ENCODE measurements around the gene CD151.

The CD151 gene

DNA sequence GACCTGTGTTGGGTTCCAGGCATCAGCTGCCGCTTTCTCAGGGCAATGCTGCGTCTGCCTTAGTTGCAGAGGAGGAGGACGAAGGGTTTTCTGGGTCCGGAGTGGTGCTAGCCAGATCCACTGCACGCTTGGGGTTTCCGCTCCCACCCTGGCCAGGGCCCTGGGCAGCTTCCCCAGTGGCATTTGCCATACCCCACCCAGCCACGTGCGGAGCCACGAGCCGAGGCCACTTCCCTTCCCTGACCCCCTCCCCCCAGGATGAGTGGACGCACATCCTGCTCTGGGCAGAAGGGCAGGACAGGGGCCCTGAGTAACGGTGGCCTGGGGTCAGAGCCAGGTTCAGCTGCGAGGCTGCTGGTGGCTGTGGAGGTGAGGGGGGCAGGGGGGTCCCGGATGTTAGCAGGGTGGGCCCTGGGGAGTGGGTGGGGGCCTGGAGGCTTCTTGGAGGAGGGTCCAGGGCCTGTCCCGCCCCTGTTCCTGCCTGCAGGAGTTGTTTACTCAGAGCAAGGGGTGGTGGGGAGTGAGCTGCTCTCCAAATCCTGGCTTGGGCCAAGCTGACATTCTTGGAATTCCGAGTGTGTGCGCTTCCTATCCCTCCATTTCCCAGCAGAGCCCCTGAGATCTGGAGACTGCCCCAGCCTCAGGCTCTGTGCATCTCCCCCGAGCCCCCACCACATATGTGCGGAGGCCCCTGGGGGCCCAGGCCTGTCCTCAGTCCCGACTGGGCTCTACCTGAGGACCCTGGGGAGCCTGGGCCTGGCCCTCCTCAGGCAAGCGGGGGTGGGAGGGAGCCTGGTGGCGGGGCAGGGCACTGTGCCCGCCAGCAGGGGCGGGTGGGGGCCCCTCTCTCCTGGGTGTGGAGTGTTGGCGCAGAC lies 11.3 kb downstream of the CD151 start:
- DNase-seq, result no peak

DNA sequence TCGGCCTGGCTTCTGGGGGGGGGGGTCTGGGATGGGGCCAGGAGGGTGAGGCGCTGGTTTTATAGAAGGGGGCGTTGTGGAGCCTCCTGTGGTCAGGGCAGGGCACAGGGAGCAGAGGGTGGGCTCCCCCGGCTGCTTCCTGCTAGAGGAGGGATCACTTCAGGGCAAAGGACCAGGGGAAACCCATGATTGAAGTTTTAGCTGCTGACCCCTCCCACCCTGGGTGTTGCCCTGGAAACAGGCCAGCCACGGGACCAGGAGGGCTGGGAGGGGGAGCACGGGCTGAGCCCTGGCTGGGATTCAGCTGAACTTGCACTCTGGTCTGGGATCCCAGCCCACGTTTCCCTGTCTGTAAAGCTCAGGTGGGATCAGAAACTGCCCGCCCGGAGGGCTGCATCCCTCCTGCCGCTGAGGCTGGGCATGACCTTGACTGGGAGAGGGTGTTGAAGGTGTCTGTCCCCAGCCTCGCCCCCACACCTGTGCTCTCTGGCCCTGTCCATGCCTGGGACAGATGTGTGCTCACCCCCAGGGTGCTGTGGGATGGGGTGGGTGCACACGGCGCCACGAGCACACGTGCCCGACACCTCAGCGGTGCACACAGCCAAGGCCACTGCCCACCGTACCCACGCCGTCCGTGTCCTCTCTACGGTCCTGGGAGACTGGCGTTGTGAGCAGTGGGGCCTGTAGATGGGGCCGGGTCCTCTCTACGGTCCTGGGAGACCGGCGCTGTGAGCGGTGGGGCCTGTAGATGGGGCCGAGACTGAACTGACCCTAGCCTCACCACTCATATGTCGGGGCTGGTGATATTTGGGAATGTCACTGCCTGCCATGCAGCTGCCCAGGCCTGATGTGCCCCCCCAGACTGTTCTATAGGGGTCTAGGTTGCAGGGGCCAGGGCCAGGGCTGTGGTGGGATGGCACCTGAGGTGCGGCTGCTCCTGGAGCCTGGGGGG lies 12.2 kb downstream of the CD151 start:
- DNase-seq, result no peak

DNA sequence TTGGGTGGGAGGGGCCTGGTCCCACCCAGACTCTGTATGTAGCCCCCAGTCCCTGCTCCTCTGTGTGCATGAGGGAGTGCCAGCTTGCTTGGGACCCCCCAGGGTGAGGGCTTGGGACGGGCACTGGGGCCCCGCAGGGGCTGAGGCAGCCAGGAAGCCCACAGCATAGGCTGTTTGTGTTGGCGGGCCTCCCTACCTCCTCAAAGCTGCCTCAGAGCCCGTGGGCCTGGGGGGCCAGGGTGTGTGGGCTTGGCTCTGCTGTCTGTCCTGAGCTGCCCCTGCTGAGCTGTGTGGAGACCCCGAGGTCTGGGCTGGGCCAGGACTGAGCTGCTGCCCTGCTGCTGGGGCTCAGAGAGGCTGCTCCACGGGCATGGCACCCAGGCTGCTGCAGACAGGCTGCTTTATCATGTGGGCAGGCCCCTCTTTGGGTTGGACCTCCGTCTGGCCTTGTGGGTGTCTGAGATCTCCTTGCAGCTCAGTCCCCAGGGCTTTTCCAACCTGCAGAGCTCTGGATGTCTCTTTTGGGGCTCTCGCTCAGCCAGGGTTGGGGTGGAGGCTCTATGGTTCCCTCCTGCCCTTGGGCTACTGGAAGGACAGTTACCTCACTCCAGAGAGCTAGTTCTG lies 13.2 kb downstream of the CD151 start:
- no peak for DNase-seq

DNA sequence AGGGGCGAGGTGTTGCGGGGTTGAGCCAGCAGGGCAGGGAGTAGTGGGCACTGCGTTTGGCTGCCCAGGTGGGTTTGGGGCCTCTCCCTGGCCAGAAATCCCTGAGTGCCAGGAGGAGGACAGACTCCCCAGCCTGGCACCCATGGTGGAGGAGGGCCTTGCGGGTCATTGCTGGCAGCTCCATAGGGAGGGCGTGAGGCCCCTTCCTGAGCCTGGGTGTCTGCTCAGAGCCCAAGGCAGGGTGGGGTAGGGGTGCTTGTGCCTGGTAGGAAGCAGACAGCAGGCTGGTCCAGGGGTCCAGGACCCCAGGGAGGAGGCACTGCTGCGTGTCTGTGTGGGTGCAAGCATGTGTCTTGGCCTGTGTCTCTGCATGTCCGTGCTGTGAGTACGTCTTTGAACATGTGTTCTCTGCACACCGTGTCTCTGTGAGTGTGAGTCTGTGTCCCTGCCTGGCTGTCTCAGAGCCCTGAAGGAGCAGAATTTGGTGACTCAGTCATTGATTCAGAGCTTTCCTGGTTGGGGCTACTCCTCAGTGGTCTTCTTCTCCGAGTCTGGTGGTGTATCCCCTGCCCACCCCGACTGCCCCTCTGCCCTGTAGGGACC lies 13.8 kb downstream of the CD151 start:
- DNase-seq, result no peak

DNA sequence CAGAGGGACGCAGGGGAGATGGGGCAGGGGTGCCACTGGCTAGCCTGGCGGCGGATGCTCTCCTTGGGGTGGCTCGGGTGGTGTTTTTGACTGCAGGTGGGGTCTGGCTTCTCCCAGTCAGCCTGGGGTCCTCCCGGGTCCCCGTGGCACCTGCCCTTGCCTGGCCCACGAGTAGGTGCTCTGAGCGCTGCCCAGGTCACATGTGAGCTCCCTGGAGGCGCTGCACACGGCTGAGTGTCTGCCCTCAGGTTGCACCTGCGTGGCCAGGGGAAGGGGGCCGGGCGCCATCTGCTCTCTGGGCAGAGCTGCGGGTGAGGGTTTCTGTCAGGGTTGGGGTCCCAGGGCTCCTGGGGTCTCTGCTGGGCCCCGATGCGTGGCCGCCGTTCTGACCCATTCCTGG lies 15.1 kb downstream of the CD151 start:
- DNase-seq, result no peak

DNA sequence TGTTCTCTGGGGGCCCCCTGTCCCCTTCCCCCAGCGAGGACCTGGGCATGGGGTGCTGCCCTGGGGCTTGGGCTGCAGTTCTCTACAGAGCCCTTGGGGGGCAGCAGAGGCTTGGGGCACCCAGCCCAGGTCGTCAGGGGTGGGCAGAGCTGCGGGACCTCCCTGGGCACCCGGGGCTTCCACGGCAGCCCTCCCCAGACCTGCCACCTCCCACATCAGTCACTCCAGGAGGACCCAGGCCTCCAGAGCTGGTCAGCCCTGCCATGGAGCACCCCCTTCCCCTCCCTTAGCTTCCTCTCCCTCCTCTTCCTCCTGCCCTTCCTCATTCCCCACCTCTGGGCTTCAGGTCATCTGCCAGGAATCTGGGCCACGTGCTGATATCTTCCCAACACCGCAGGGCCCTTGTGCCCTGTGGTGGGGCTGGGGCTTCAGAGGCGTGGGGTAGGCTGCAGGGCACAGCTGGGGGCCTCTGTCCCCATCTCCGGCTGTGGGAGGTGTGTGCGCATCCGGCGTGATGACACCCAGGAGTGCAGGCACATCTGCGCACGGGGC lies 15.7 kb downstream of the CD151 start:
- DNase-seq, result peak; percentile 66

DNA sequence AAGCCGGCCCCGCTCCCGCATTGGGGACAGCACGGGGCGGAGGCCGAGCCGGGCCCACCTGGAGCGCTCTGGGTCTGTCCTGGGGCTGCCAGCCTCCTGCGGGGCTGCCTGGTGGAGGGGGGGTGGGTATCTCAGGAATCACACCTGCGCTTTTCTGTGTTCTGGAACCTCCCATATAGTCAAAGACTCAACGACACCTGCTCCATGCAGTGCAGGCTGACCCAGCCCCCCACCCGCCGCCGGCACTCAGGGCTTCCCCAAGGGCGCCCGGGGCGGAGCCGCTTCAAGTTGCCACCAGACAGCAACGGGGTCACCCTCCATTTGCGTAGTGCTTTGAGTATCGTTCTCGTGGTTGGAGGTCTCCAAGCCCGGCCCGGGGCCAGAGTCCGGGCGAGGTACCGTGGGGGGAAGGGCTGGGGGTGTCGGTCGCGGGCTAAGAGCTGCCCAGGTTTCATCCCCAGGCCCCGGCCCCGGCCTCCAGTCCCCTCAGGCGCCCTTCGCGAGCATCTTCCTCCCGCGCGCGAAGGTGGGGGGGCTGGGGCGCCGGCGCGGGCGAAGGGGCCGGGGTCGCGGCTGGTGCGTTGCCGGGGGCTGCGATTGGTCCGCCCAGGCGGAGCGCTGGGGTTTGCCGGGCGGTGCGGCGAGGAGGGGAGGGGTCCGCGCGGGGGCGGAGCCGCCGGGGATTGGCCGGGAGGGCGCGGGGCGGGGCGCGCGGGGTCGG lies 16.5 kb downstream of the CD151 start:
- no peak for DNase-seq

DNA sequence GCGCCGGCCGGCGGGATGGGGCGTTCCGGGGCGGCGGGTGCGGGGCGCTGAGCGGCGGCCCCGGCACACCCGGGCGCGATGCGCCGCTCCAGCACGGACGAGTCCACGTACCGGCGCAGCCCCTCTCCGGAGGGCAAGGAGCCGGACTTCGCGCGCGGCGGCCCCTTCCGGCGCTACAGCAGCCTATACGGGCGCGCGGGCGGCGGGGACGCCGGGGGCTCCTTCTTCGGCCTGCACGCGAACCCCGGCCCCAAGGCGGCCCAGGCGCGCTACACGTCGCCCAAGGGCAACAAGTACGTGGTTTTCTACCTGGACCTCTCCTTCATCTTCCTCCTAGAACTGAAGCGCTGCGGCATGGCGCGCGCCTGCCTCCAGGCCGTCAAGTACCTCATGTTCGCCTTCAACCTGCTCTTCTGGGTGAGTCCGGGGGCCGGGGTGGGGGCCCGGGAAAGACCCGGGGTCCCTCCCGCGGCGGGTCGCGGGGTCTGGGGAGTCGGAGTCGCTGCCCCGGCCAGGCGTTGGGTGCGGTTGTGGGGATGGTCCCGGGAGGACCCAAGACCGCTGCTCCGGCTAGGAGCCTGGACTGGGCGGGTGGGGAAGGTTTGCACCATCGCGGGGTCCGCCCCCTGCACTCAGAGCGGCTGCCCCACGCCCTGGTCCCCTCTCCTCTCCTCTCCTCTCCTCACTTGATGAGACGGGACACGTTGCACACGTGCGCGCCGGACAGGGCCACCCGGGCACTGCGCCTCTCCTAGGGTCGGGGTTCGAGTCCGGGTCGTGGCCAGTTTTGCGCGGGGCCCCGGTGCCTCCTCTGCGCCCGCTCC lies 17.4 kb downstream of the CD151 start:
- no peak for DNase-seq

DNA sequence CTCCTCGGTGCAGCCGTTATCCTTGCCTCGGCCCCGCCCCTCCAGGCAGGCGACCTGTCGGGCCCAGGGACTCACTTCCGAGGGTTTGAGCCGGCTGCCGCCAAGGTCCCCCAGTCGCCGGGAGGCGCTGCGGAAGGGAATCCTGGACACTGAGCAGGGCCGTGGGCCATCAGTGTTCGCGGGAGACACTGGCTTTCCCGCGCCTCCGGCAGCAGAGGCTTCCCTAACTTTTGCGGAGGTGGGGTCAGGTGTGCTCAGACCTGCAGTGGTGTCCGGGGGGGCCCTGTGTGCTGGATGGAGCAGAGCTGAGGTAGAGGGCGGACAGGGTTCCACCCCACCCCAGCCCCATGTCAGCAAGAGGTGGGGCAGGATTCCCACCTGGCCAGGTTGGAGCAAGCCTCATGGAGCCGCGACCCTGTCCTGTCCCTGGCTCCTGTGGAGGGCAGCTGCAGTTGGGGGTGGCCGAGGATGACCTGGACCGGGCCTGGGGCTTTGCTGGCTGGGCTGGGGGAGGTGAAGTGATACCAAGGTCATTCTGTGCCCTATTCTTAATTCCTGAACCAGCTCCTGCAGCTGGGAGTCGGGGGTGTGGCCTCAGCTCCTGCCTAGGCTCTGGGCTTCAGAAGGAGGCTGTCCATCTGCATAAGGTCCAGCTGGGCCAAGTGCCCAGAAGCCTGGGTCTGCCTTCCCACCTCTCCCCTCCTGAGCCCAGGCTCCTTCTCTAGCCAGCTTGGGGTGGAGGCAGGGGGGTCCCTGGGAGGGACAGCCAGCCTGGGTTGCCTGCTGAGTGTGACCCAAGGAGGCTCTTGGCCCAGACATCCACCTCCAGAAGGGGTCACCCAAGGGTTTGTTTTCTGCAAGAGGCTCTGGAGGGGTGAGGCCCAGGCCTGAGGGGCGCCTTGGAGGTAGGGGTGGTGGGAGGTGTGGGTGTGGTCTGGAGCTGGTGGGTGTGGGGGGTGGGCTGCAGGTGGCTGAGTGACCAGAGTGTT lies 18.3 kb downstream of the CD151 start:
- no peak for DNase-seq

DNA sequence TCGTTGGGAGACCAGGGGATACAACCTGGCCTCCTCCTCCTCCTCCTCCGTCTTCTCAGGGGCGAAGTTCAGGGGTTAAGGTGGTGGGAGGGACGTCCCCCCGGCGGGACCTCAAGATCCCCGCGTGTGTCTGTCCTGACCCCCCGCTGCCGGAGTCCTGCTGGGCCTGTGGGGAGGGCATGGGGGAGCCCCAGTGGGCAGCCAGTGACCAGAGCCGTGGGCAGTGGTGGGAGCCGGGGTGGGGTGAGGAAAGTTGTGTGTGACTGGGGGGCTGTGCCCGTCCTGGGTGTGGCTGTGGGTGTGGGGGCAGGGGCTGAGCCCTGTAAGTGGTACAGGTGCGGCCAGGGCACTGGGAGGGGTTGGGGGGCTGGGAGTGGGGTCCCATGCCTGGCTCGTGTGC lies 20.0 kb downstream of the CD151 start:
- no peak for DNase-seq

DNA sequence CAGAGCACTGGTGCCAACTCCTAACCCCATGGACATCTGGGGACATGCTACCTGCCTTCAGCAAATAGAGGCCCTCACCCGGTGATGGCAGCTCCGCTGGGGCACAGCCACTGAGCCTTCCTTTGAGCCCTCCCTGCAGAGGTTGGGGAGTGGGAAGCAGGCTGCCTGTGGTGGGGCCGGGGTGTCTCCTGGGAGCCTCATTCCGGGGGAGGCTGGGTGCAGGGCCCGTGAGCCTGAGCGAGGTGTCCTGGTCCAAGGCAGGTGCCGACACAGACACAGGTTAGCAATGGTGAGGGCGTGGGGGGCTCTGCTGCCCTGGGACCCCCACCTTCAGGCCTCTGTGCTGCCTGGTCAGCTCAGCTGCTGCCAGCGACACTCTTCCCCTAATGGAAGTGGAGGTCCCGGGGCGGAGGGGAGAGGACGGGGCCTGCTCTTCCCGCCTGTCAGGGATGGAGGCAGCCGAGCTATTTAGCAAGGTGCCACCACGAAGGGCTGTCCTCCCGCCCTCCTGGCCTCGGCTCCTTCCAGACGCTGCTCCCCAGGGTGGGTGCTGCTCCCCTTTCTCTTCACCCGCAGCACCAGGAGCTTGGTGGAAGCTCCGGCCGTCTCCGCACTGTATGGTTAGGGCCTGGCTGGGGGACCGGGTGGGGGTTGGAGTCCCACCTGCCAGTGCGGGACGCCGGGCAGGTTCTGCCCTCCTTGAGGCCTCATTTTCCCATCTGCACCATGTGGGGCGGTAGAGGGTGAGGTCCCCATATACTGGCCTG lies 21.1 kb downstream of the CD151 start:
- no peak for DNase-seq

DNA sequence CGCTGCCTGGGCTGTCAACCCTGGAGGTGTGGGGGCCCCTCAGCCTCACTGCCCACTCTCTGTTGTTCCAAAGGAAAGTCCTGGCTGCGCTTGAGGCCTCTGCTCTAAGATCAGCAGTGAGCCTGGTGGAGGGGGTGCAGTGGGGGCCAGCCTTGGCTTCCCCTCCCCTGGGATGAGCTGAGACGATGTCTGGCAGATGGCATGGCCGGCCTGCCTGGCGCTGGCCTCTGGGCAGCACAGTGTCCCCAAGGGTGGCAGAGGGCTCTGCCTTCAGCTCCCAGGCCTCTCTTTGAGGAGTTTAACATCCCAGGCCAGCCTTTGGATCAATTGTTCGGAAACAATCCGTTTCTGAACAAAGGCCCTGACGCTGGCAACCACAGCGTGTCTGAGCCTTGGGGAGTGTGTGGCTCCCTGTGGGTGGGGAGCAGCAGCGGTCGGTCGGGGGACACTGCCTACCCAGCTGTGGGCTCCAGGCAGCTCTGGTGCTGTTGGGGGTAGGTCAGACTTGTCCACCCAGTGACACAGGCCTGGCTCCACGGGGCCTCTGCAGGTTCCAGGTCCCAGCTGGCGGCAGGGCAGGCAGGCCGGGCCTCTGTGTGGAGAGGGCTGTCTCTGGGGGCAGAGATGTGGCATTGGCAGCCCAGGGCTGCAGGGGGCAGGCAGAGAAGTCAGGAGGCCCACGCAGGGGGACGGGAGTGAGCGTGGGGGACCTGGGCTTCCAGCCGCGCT lies 22.0 kb downstream of the CD151 start:
- no peak for DNase-seq

DNA sequence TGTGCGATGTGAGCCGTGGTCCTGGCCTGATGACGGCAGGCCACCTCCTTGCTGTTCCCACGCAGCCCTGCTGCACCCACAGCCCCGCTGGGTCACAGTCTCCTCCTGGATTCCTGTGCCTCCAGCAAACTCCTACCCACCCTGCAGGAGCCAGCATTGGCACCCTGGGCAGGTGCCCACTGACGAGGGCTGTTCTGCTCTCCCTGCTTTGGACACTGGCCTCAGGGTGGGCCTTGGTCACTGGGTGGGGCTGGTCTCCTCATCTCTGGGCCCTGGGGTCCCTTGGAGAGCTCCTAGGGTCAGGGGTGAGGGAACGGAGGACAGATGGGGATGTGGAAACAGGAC lies 22.6 kb downstream of the CD151 start:
- no peak for DNase-seq

DNA sequence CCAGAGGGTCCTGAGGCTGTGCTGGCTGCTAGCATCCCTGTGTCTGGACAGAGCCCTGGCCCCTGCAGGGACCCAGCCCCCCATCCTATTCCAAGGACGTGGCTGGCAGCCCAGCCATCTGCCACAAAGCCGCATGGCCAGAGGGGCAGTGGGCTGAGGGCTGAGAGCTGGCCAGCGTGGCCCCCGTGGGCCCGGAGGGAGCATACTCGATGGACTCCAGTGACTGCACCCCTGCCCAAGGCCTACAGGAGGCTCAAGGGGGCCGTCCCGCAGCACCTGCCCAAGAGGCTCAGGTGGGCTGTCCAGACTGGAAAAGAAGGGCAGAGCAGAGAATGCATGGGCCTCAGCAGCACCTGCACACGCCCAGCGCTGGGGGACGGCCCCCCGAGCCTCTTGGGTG lies 23.0 kb downstream of the CD151 start:
- DNase-seq, result no peak

DNA sequence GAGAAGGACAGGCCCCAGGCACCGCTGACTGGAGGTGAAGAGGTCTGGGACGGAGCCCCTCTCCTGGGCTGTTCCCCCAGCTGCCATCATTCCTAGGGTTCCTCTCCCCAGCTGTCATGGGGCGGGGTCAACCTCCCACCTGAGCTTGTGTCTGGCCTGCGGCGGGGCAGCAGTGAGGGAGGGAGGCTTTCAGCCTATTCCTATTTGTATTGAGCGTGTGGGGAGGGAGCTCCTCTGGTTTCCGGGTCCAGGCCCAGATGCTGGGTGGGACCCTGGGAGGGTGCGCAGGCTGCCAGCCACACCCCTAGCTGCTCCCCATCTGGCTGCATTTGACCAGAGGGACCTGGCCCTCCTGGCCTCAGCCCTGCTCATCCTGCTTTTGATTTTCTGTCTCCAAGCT lies 23.6 kb downstream of the CD151 start:
- DNase-seq, result no peak

DNA sequence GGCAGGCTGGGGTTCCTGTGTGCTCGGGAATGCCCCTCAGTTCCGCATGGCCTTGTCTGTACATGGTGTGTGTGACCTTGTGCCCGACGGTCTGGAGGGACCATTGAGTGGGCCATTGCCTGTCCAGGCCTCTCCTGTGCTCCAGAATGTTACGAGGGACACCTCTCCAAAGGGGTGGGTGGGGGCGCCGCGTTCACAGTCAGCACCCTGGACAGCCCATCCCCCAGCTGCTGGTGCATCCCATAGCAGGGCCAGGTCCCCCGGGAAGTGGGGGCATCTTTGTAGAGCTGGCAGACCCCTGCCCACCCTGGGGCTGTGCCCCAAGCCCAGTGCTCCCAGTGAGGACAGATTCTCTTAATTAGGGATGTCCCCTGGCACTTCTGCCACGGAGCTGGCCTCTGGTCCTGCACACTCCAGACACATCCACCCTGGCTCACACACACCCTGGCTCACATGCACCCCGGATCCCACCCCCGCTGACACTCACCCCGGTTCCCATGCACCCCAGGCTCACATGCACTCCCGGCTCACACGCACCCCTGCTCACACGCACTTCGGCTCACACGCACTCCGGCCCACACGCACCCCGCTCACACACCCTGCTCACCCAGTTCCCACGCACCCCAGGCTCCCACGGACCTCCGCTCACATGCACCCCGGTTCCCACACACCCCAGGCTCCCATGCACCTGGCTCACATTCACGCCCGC lies 25.5 kb downstream of the CD151 start:
- DNase-seq, result no peak

DNA sequence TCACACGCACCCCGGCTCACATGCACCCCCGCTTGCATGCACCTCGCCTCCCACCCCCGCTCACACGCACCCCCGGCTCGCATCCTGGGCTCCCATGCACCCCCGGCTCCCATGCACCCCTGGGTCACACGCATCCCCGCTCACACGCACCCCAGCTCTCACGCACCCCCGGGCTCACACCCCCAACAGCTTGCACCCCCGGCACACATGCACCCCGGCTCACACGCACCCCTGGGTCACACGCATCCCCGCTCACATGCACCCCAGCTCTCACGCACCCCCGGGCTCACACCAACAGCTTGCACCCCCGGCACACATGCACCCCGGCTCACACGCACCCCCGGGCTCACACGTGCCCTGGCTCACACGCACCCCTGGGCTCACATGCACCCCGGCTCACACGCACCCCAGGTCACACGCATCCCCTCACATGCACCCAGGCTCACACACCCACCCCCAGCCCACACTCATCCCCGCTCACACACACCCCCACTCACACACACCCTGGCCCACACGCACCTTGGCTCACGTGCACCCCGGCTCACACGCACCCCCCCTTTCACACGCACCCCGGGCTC lies 26.1 kb downstream of the CD151 start:
- DNase-seq, result no peak

Data from activated CD4-positive, alpha-beta T cell treated with anti-CD3 and anti-CD28 coated beads, Interleukin-2, amount 50 U/mL, for 1 hour (primary cell).